Measurements from ENCODE around the gene IL12RB2.

IL12RB2 gene

GRCh38 chr1:67281244-67281643 is 26.4 kb upstream of the IL12RB2 start:
- TF ChIP-seq CTCF (IDR thresholded peaks at IDR 0.05; ENCODE audit: low read depth, low read length): no peak
- no peak for TF ChIP-seq POLR2A (IDR thresholded peaks at IDR 0.05; ENCODE audit: extremely low read depth, insufficient read length)
- TF ChIP-seq MAX (IDR thresholded peaks at IDR 0.05; ENCODE audit: low read depth, low read length): no peak
- TF ChIP-seq MYC (IDR thresholded peaks at IDR 0.05; ENCODE audit: low read depth, low read length): no peak
- H3K4me3 ChIP-seq (ENCODE audit: low read depth, low read length): no peak overlapping the region

GRCh38 chr1:67285780-67286488 is 21.7 kb upstream of the IL12RB2 start:
- no peak for TF ChIP-seq MAX (IDR thresholded peaks at IDR 0.05; ENCODE audit: low read depth, low read length)
- no peak for TF ChIP-seq MYC (IDR thresholded peaks at IDR 0.05; ENCODE audit: low read depth, low read length)
- no peak for TF ChIP-seq CTCF (IDR thresholded peaks at IDR 0.05; ENCODE audit: low read depth, low read length)
- no peak for TF ChIP-seq POLR2A (IDR thresholded peaks at IDR 0.05; ENCODE audit: extremely low read depth, insufficient read length)
- no peak overlapping the region for H3K4me3 ChIP-seq (ENCODE audit: low read depth, low read length)
- no peak for DNase-seq (ENCODE audit: low read depth)

More at GRCh38 chr1:67281244-67281643, 26.4 kb upstream of the IL12RB2 start:
- DNase-seq (ENCODE audit: low read depth): no peak

- TF ChIP-seq POLR2A (IDR thresholded peaks at IDR 0.05; ENCODE audit: extremely low read depth, insufficient read length) (no peak), CTCF (IDR thresholded peaks at IDR 0.05; ENCODE audit: low read depth, low read length) (no peak), MYC (IDR thresholded peaks at IDR 0.05; ENCODE audit: low read depth, low read length) (no peak), MAX (IDR thresholded peaks at IDR 0.05; ENCODE audit: low read depth, low read length) (no peak)
- no peak overlapping the region for H3K4me3 ChIP-seq (ENCODE audit: low read depth, low read length)
- no peak for DNase-seq (ENCODE audit: low read depth)
These were observed 17.4 kb upstream of the IL12RB2 start for GRCh38 chr1:67290236-67290635.

- no peak overlapping the region for H3K4me3 ChIP-seq (ENCODE audit: low read depth, low read length)
- DNase-seq (ENCODE audit: low read depth): no peak
- TF ChIP-seq POLR2A (IDR thresholded peaks at IDR 0.05; ENCODE audit: extremely low read depth, insufficient read length): no peak
- no peak for TF ChIP-seq CTCF (IDR thresholded peaks at IDR 0.05; ENCODE audit: low read depth, low read length)
- TF ChIP-seq MAX (IDR thresholded peaks at IDR 0.05; ENCODE audit: low read depth, low read length): no peak
- TF ChIP-seq MYC (IDR thresholded peaks at IDR 0.05; ENCODE audit: low read depth, low read length): no peak
These were observed 12.6 kb upstream of the IL12RB2 start for GRCh38 chr1:67294836-67295617.

GRCh38 chr1:67298762-67299161 is 8.9 kb upstream of the IL12RB2 start:
- TF ChIP-seq MAX (IDR thresholded peaks at IDR 0.05; ENCODE audit: low read depth, low read length) (no peak), POLR2A (IDR thresholded peaks at IDR 0.05; ENCODE audit: extremely low read depth, insufficient read length) (no peak), CTCF (IDR thresholded peaks at IDR 0.05; ENCODE audit: low read depth, low read length) (no peak), MYC (IDR thresholded peaks at IDR 0.05; ENCODE audit: low read depth, low read length) (no peak)
- no peak for DNase-seq (ENCODE audit: low read depth)
- H3K4me3 ChIP-seq (ENCODE audit: low read depth, low read length): no peak overlapping the region

All from NB4 (cell line).